ENCODE measurements around the gene CDK19.
A peak's percentile ranks its signal among the peaks of the same experiment; 100 is the strongest.

CDK19 gene

DNA sequence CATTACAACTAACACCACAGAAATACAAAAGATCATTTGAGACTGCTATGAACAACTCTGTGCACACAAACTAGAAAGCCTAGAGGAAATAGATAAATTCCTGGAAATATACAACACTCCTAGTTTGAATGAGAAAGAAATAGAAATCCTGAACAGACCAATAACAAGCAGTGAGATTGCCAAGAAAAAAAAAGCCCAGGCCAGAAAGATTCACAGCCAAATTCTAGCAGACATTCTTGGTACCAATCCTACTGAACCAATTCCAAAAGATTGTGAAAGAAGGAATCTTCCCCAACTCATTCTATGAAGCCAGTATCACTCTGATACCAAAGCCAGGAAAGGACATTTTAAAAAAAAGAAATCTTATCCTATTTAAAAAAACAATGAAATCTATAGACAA is 7.0 kb upstream of the CDK19 start:
- H2BK5ac ChIP-seq (ENCODE audit: low read depth, low read length, poor library complexity): no peak overlapping the region
- H3K27ac ChIP-seq (ENCODE audit: low read depth, low read length): no peak overlapping the region
- H4K8ac ChIP-seq (ENCODE audit: low read depth, low read length): no peak overlapping the region
- no peak overlapping the region for H3K14ac ChIP-seq (ENCODE audit: low read length)
- H2AK5ac ChIP-seq (ENCODE audit: low read length): no peak overlapping the region
- no peak overlapping the region for H3K4me3 ChIP-seq (ENCODE audit: low read depth, low read length)
- no peak overlapping the region for H3K18ac ChIP-seq (ENCODE audit: low read length)
- no peak overlapping the region for H2AFZ ChIP-seq (ENCODE audit: insufficient read depth, low read length, poor library complexity)
- peaks cover 16% of the 10 kb centered on the region for H3K79me1 ChIP-seq (ENCODE audit: low read length)
- no peaks in the 10 kb centered on the region for H3K79me2 ChIP-seq (ENCODE audit: control insufficient read depth, insufficient read depth, low read length, poor library complexity)
- H2BK12ac ChIP-seq (ENCODE audit: low read length): no peak overlapping the region
- H2BK120ac ChIP-seq (ENCODE audit: insufficient read depth, low read length, poor library complexity): no peak overlapping the region
- H4K91ac ChIP-seq (ENCODE audit: low read depth, low read length): no peak overlapping the region
- H3K4ac ChIP-seq (ENCODE audit: low read depth, low read length): no peak overlapping the region
- H3K27me3 ChIP-seq (ENCODE audit: insufficient read depth, low read length): no peaks in the 10 kb centered on the region
- H3K23ac ChIP-seq (ENCODE audit: low read length): no peak overlapping the region
- H3K36me3 ChIP-seq (ENCODE audit: control insufficient read depth in 1 of 2, insufficient read depth in 2 of 2, low read length in 2 of 2): no peaks in the 10 kb centered on the region
- H3K9me3 ChIP-seq (ENCODE audit: insufficient read depth, low read depth, low read length): no peaks in the 10 kb centered on the region
- no peak overlapping the region for H4K12ac ChIP-seq (ENCODE audit: low read depth, low read length)
- DNase-seq: no peak
- no peak overlapping the region for H3K4me2 ChIP-seq (ENCODE audit: low read length)
- peaks cover 0 to 13% of the 10 kb centered on the region in 2 experiments for H3K4me1 ChIP-seq (ENCODE audit: control insufficient read depth in 1 of 2, insufficient read depth in 2 of 2, low read length in 2 of 2)
- no peak overlapping the region for H3K9ac ChIP-seq (ENCODE audit: low read length)

- H2BK12ac ChIP-seq (ENCODE audit: low read length): no peak overlapping the region
- no peak overlapping the region for H3K4ac ChIP-seq (ENCODE audit: low read depth, low read length)
- WGBS (ENCODE audit: extremely low coverage, insufficient coverage, insufficient read length): no CpG with 5 or more reads among the region's 4 CpGs
- H3K79me2 ChIP-seq (ENCODE audit: control insufficient read depth, insufficient read depth, low read length, poor library complexity): peaks cover 14% of the 10 kb centered on the region
- H4K8ac ChIP-seq (ENCODE audit: low read depth, low read length): no peak overlapping the region
- H2AK5ac ChIP-seq (ENCODE audit: low read length): no peak overlapping the region
- H4K91ac ChIP-seq (ENCODE audit: low read depth, low read length): no peak overlapping the region
- no peak overlapping the region for H2BK120ac ChIP-seq (ENCODE audit: insufficient read depth, low read length, poor library complexity)
- H3K79me1 ChIP-seq (ENCODE audit: low read length): peaks cover 24% of the 10 kb centered on the region
- no peak overlapping the region for H3K18ac ChIP-seq (ENCODE audit: low read length)
- no peak overlapping the region for H3K23ac ChIP-seq (ENCODE audit: low read length)
- no peaks in the 10 kb centered on the region for H3K9me3 ChIP-seq (ENCODE audit: insufficient read depth, low read depth, low read length)
- no peaks in the 10 kb centered on the region for H3K36me3 ChIP-seq (ENCODE audit: control insufficient read depth in 1 of 2, insufficient read depth in 2 of 2, low read length in 2 of 2)
- peaks cover 0 to 11% of the 10 kb centered on the region in 2 experiments for H3K4me1 ChIP-seq (ENCODE audit: control insufficient read depth in 1 of 2, insufficient read depth in 2 of 2, low read length in 2 of 2)
- no peak overlapping the region for H4K12ac ChIP-seq (ENCODE audit: low read depth, low read length)
- no peaks in the 10 kb centered on the region for H3K27me3 ChIP-seq (ENCODE audit: insufficient read depth, low read length)
- H3K9ac ChIP-seq (ENCODE audit: low read length): no peak overlapping the region
- no peak overlapping the region for H2AFZ ChIP-seq (ENCODE audit: insufficient read depth, low read length, poor library complexity)
- H2BK5ac ChIP-seq (ENCODE audit: low read depth, low read length, poor library complexity): no peak overlapping the region
- H3K4me3 ChIP-seq (ENCODE audit: low read depth, low read length): no peak overlapping the region
- no peak overlapping the region for H3K27ac ChIP-seq (ENCODE audit: low read depth, low read length)
- DNase-seq: no peak
- no peak overlapping the region for H3K4me2 ChIP-seq (ENCODE audit: low read length)
- no peak overlapping the region for H3K14ac ChIP-seq (ENCODE audit: low read length)
Measured at GRCh38 chr6:110816677-110817076, 1.4 kb upstream of the CDK19 start.

GRCh38 chr6:110815015-110815410 is 256 bp downstream of the CDK19 start:
- Histone ChIP-seq H4K8ac (ENCODE audit: low read depth, low read length) (peak overlapping the region; percentile 99), H3K79me2 (ENCODE audit: control insufficient read depth, insufficient read depth, low read length, poor library complexity) (peaks cover 14% of the 10 kb centered on the region), H3K9ac (ENCODE audit: low read length) (peak overlapping the region; percentile 91), H2BK120ac (ENCODE audit: insufficient read depth, low read length, poor library complexity) (peak overlapping the region; percentile 97), H3K4me3 (ENCODE audit: low read depth, low read length) (peak overlapping the region; percentile 97), H3K4ac (ENCODE audit: low read depth, low read length) (peak overlapping the region; percentile 100), H3K18ac (ENCODE audit: low read length) (peak overlapping the region; percentile 100), H2AFZ (ENCODE audit: insufficient read depth, low read length, poor library complexity) (peak overlapping the region; percentile 99), H3K79me1 (ENCODE audit: low read length) (peaks cover 18% of the 10 kb centered on the region), H3K4me1 (ENCODE audit: control insufficient read depth in 1 of 2, insufficient read depth in 2 of 2, low read length in 2 of 2) (peaks cover 0 to 7% of the 10 kb centered on the region in 2 experiments), H3K36me3 (ENCODE audit: control insufficient read depth in 1 of 2, insufficient read depth in 2 of 2, low read length in 2 of 2) (no peaks in the 10 kb centered on the region), H3K9me3 (ENCODE audit: insufficient read depth, low read depth, low read length) (no peaks in the 10 kb centered on the region), H4K91ac (ENCODE audit: low read depth, low read length) (peak overlapping the region; percentile 96), H3K14ac (ENCODE audit: low read length) (peak overlapping the region; percentile 100), H3K27me3 (ENCODE audit: insufficient read depth, low read length) (no peaks in the 10 kb centered on the region), H2AK5ac (ENCODE audit: low read length) (peak overlapping the region; percentile 99), H3K27ac (ENCODE audit: low read depth, low read length) (peak overlapping the region; percentile 90), H2BK5ac (ENCODE audit: low read depth, low read length, poor library complexity) (peak overlapping the region; percentile 99), H4K12ac (ENCODE audit: low read depth, low read length) (peak overlapping the region; percentile 100), H2BK12ac (ENCODE audit: low read length) (peak overlapping the region; percentile 54), H3K23ac (ENCODE audit: low read length) (no peak overlapping the region), H3K4me2 (ENCODE audit: low read length) (peak overlapping the region; percentile 79)
- WGBS (ENCODE audit: extremely low coverage, insufficient coverage, insufficient read length): no CpG with 5 or more reads among the region's 49 CpGs
- no peak for DNase-seq

- peak overlapping the region; percentile 91 for H3K9ac ChIP-seq (ENCODE audit: low read length)
- DNase-seq: peak; percentile 35 to 60
- peaks cover 14% of the 10 kb centered on the region for H3K79me2 ChIP-seq (ENCODE audit: control insufficient read depth, insufficient read depth, low read length, poor library complexity)
- no CpG with 5 or more reads among the region's 86 CpGs for WGBS (ENCODE audit: extremely low coverage, insufficient coverage, insufficient read length)
- H2BK5ac ChIP-seq (ENCODE audit: low read depth, low read length, poor library complexity): peak overlapping the region; percentile 99
- peak overlapping the region; percentile 99 for H2AK5ac ChIP-seq (ENCODE audit: low read length)
- H3K27ac ChIP-seq (ENCODE audit: low read depth, low read length): peak overlapping the region; percentile 90
- H3K4me2 ChIP-seq (ENCODE audit: low read length): peak overlapping the region; percentile 79
- H3K4me1 ChIP-seq (ENCODE audit: control insufficient read depth in 1 of 2, insufficient read depth in 2 of 2, low read length in 2 of 2): peaks cover 0 to 5% of the 10 kb centered on the region in 2 experiments
- peak overlapping the region; percentile 96 for H4K91ac ChIP-seq (ENCODE audit: low read depth, low read length)
- peak overlapping the region; percentile 100 for H3K4ac ChIP-seq (ENCODE audit: low read depth, low read length)
- peak overlapping the region; percentile 97 for H3K4me3 ChIP-seq (ENCODE audit: low read depth, low read length)
- peaks cover 18% of the 10 kb centered on the region for H3K79me1 ChIP-seq (ENCODE audit: low read length)
- H3K36me3 ChIP-seq (ENCODE audit: control insufficient read depth in 1 of 2, insufficient read depth in 2 of 2, low read length in 2 of 2): no peaks in the 10 kb centered on the region
- no peak overlapping the region for H3K23ac ChIP-seq (ENCODE audit: low read length)
- H2BK12ac ChIP-seq (ENCODE audit: low read length): peak overlapping the region; percentile 54
- H2BK120ac ChIP-seq (ENCODE audit: insufficient read depth, low read length, poor library complexity): peak overlapping the region; percentile 97
- H4K12ac ChIP-seq (ENCODE audit: low read depth, low read length): peak overlapping the region; percentile 100
- H3K14ac ChIP-seq (ENCODE audit: low read length): peak overlapping the region; percentile 100
- H3K9me3 ChIP-seq (ENCODE audit: insufficient read depth, low read depth, low read length): no peaks in the 10 kb centered on the region
- H4K8ac ChIP-seq (ENCODE audit: low read depth, low read length): peak overlapping the region; percentile 99
- no peaks in the 10 kb centered on the region for H3K27me3 ChIP-seq (ENCODE audit: insufficient read depth, low read length)
- H3K18ac ChIP-seq (ENCODE audit: low read length): peak overlapping the region; percentile 100
- H2AFZ ChIP-seq (ENCODE audit: insufficient read depth, low read length, poor library complexity): peak overlapping the region; percentile 99
Measured at GRCh38 chr6:110814102-110815014, 911 bp downstream of the CDK19 start.

Data from trophoblast cell (in vitro differentiated cells and primary cell).